Fibroblast of lung (primary cell): Measurements from ENCODE around the gene SKP2. TPM values are rescaled to one million over a fixed set of nuclear protein-coding genes. Genes with fewer than 3 reads are reported as not detected.

ENCODE experiments used
- DNase-seq, 2 donors: peaks; one replicate each; pipeline versions ENCODE4 v3.0.0 to v3.0.0-alpha.2; 2010; ENCODE audit warnings: low read depth in 2 of 2
- H2AFZ ChIP-seq: 2 replicates; pipeline ENCODE4 v1.5.1; 2012; ENCODE audit warnings: low read length, control low read depth, inconsistent platforms
- H3K27ac ChIP-seq: 2 replicates; pipeline ENCODE4 v1.5.1; 2011; ENCODE audit warnings: low read length, control low read depth; ENCODE audit not compliant: insufficient read depth
- H3K27me3 ChIP-seq: 2 replicates; pipeline ENCODE4 v1.5.1; 2011; ENCODE audit warnings: mild to moderate bottlenecking, low read length; ENCODE audit not compliant: control insufficient read depth, insufficient read depth
- H3K36me3 ChIP-seq: 2 replicates; pipeline ENCODE4 v1.5.1; 2011; ENCODE audit warnings: low read length; ENCODE audit not compliant: control insufficient read depth, insufficient read depth
- H3K4me1 ChIP-seq: 2 replicates; pipeline ENCODE4 v1.5.1; 2011; ENCODE audit warnings: low read length; ENCODE audit not compliant: control insufficient read depth, insufficient read depth; ENCODE audit errors: extremely low read depth
- H3K4me2 ChIP-seq: 2 replicates; pipeline ENCODE4 v1.5.1; 2011; ENCODE audit warnings: low read length, control low read depth; ENCODE audit not compliant: insufficient read depth; ENCODE audit errors: extremely low read depth
- H3K4me3 ChIP-seq, 4 experiments: fragments of 200-600 bp in 1 of 4; sonication (generic) in 1 of 4; replicated peaks in 1 of 4; 2 replicates each; pipeline ENCODE4 v1.5.1; 2011 to 2016; ENCODE audit warnings: low read length in 4 of 4, low read depth in 3 of 4, mild to moderate bottlenecking in 3 of 4, control low read depth in 2 of 4, inconsistent platforms in 1 of 4, mixed read lengths in 1 of 4; ENCODE audit not compliant: insufficient read depth in 1 of 4; ENCODE audit errors: control extremely low read depth in 1 of 4
- H3K79me2 ChIP-seq: 2 replicates; pipeline ENCODE4 v1.5.1; 2012; ENCODE audit warnings: mild to moderate bottlenecking, low read length, inconsistent platforms; ENCODE audit not compliant: control insufficient read depth, insufficient read depth
- H3K9ac ChIP-seq: 2 replicates; pipeline ENCODE4 v1.5.1; 2011; ENCODE audit warnings: mild to moderate bottlenecking, low read length, control low read depth; ENCODE audit not compliant: insufficient read depth
- H3K9me3 ChIP-seq: 2 replicates; pipeline ENCODE4 v1.5.1; 2012; ENCODE audit warnings: low read depth, low read length; ENCODE audit not compliant: control insufficient read depth, insufficient read depth
- H4K20me1 ChIP-seq: 2 replicates; pipeline ENCODE4 v1.5.1; 2011; ENCODE audit warnings: low read length; ENCODE audit not compliant: control insufficient read depth, insufficient read depth; ENCODE audit errors: extremely low read depth
- EZH2 ChIP-seq: IDR thresholded peaks from 2 replicates; pipeline ENCODE4 v1.5.1; 2012; ENCODE audit warnings: low read length, control low read depth, mild to moderate bottlenecking; ENCODE audit errors: missing control alignments
- polyA plus RNA-seq, 2 donors: library from polyadenylated mRNA; depleted of rRNA in 1 of 2; stranded (reverse) in 1 of 2; unstranded in 1 of 2; fragments of >200 nt; gene quantifications; 2 replicates each; pipeline ENCODE4 v1.2.1, GENCODE V29; 2011 to 2012; ENCODE audit warnings: missing spikeins in 1 of 2
- total RNA-seq: library from RNA; depleted of rRNA; stranded (reverse); fragments of >200 nt; gene quantifications from 2 replicates; pipeline ENCODE4 v1.2.1, GENCODE V29; 2014
- TF ChIP-seq, protein P1 (sequence below), 2 donors: IDR thresholded peaks in 1 of 2; conservative IDR thresholded peaks in 1 of 2; 1 replicate in 1 of 2; 2 replicates in 1 of 2; pipeline ENCODE4 v1.5.1; 2011 to 2012; ENCODE audit warnings: low read length in 2 of 2, control low read depth in 1 of 2, inconsistent platforms in 1 of 2, low read depth in 1 of 2, mild to moderate bottlenecking in 1 of 2

The SKP2 gene
- total and polyA plus RNA-seq, 2 donors (not counting 1 experiment from before 2014, with no cell fraction given) = 10.6 to 30.8 TPM

DNA sequence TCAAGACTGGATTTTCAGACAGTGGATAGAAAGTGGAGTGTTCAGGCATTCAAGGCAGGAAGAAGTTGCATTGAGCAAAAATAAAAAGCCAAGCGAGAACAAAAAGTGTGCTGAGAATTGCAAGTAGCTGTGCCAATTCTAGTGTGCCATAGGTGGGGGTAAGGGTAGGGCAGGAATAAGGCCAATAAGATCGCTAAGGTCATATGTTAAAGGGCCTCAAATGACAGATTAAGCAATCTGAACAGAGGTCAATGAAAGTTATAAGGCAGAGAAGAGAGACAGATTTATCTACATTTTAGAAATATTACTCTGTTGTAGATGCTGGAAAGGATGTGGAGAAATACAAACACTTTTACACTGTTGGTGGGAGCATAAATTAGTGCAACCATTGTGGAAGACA lies 53.4 kb downstream of the SKP2 start:
- no peak overlapping the region for H2AFZ ChIP-seq
- TF ChIP-seq, protein P1, sequence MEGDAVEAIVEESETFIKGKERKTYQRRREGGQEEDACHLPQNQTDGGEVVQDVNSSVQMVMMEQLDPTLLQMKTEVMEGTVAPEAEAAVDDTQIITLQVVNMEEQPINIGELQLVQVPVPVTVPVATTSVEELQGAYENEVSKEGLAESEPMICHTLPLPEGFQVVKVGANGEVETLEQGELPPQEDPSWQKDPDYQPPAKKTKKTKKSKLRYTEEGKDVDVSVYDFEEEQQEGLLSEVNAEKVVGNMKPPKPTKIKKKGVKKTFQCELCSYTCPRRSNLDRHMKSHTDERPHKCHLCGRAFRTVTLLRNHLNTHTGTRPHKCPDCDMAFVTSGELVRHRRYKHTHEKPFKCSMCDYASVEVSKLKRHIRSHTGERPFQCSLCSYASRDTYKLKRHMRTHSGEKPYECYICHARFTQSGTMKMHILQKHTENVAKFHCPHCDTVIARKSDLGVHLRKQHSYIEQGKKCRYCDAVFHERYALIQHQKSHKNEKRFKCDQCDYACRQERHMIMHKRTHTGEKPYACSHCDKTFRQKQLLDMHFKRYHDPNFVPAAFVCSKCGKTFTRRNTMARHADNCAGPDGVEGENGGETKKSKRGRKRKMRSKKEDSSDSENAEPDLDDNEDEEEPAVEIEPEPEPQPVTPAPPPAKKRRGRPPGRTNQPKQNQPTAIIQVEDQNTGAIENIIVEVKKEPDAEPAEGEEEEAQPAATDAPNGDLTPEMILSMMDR (conservative IDR thresholded peaks at IDR 0.05 in 1 of 2, IDR thresholded peaks at IDR 0.05 in 1 of 2; ENCODE audit: low read depth in 1 of 2, low read length in 2 of 2) = no peak
- no peak for TF ChIP-seq EZH2

DNA sequence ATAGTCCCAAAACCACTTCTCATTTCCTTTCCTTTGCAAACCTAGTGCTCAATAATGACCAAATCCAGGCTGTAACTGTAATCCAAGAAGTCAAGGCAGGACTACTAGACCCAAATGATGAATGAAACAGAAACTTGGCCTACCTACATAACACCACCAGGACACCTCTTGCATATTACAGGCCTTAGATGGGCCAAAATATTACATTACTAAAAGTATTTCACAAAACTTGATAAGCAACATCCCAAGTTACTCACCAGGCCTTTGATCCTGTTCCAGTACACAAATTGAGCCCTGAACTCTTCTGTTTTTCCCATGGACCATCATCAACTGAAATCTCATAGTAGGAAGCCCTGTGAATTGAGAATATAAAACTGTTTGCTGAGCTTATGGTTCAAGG lies 55.0 kb downstream of the SKP2 start:
- Histone ChIP-seq H3K27me3 (no peaks in the 10 kb centered on the region), H2AFZ (no peak overlapping the region), H3K9ac (no peak overlapping the region), H3K27ac (no peak overlapping the region), H4K20me1 (no peaks in the 10 kb centered on the region), H3K4me1 (peaks cover 3% of the 10 kb centered on the region), H3K9me3 (no peaks in the 10 kb centered on the region), H3K36me3 (no peaks in the 10 kb centered on the region), H3K4me3 (no peak overlapping the region), H3K79me2 (no peaks in the 10 kb centered on the region), H3K4me2 (no peak overlapping the region)
- peak in 1 of 2 donors; percentile 20 for DNase-seq
- no peak for TF ChIP-seq EZH2
- TF ChIP-seq, protein P1 (conservative IDR thresholded peaks at IDR 0.05 in 1 of 2, IDR thresholded peaks at IDR 0.05 in 1 of 2; ENCODE audit: low read depth in 1 of 2, low read length in 2 of 2) = no peak

More for the DNA sequence above, 53.4 kb downstream of the SKP2 start:
- H3K9ac ChIP-seq = no peak overlapping the region
- H3K4me1 ChIP-seq = peaks cover 3% of the 10 kb centered on the region
- no peaks in the 10 kb centered on the region for H4K20me1 ChIP-seq
- H3K27ac ChIP-seq = no peak overlapping the region
- no peak overlapping the region for H3K4me2 ChIP-seq
- H3K27me3 ChIP-seq = no peaks in the 10 kb centered on the region
- DNase-seq = no peak
- H3K9me3 ChIP-seq = no peaks in the 10 kb centered on the region
- H3K36me3 ChIP-seq = peaks cover 2% of the 10 kb centered on the region
- no peak overlapping the region for H3K4me3 ChIP-seq
- H3K79me2 ChIP-seq = no peaks in the 10 kb centered on the region

DNA sequence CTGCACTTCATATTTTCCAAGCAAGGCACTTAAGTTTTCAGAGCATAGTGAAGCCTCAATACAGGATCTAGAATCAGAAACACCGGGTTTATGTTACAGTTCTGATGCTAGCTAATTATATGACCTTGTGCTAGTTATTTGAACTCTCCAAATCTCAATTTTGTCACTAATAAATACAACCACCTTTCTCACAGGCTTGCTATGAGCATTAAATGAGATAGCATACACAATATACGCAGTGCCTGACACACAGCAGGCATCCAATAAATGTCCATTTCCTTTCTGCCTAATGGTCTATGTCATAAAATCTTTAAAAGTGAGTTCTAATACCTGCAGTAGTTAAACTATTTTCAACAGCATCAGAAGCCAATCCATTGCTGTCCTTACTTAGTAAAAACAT lies 56.9 kb downstream of the SKP2 start:
- DNase-seq = no peak
- Histone ChIP-seq H3K27me3 (no peaks in the 10 kb centered on the region), H3K27ac (no peak overlapping the region), H3K4me2 (no peak overlapping the region), H3K36me3 (no peaks in the 10 kb centered on the region), H3K9me3 (no peaks in the 10 kb centered on the region), H4K20me1 (no peaks in the 10 kb centered on the region), H3K79me2 (no peaks in the 10 kb centered on the region), H3K4me1 (no peaks in the 10 kb centered on the region), H2AFZ (no peak overlapping the region), H3K9ac (no peak overlapping the region), H3K4me3 (no peak overlapping the region)
- TF ChIP-seq, protein P1 (conservative IDR thresholded peaks at IDR 0.05 in 1 of 2, IDR thresholded peaks at IDR 0.05 in 1 of 2; ENCODE audit: low read depth in 1 of 2, low read length in 2 of 2) = no peak
- TF ChIP-seq EZH2 = no peak
